ENCODE data around the gene WFDC10B.

Gene WFDC10B

DNA sequence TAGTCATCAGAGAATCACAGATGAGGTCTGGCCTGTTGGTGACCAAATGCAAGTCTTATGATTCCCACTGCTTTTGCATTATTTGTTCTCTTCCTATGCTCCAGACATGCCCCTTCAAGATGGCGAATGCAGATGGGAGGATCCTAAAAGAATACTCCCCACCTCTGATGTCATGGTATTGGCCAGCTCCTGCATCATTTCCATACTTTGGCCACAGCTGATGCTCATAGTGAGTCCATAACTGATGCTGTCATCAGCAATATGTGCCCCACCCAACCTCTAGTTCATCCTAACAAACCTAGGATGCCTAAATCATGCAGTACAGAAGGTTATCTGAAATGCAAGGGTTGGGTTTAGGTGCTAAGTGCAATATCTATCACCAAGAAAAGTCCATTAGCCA lies 68.3 kb downstream of the WFDC10B start:
- TF ChIP-seq, protein P1, sequence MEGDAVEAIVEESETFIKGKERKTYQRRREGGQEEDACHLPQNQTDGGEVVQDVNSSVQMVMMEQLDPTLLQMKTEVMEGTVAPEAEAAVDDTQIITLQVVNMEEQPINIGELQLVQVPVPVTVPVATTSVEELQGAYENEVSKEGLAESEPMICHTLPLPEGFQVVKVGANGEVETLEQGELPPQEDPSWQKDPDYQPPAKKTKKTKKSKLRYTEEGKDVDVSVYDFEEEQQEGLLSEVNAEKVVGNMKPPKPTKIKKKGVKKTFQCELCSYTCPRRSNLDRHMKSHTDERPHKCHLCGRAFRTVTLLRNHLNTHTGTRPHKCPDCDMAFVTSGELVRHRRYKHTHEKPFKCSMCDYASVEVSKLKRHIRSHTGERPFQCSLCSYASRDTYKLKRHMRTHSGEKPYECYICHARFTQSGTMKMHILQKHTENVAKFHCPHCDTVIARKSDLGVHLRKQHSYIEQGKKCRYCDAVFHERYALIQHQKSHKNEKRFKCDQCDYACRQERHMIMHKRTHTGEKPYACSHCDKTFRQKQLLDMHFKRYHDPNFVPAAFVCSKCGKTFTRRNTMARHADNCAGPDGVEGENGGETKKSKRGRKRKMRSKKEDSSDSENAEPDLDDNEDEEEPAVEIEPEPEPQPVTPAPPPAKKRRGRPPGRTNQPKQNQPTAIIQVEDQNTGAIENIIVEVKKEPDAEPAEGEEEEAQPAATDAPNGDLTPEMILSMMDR (conservative IDR thresholded peaks at IDR 0.05; ENCODE audit: low read depth, low read length): no peak
- H3K4me3 ChIP-seq (IDR thresholded peaks at IDR 0.05; ENCODE audit: insufficient read depth, low read depth, low read length): no peak overlapping the region
- H3K4me1 ChIP-seq (ENCODE audit: low read depth, poor library complexity, severe bottlenecking): no peaks in the 10 kb centered on the region
- no peak overlapping the region for H3K4me2 ChIP-seq
- H3K9ac ChIP-seq: no peak overlapping the region
- no peak overlapping the region for H3K27ac ChIP-seq
- H2AFZ ChIP-seq (ENCODE audit: low read depth): no peak overlapping the region
- H4K20me1 ChIP-seq (ENCODE audit: insufficient read depth): no peaks in the 10 kb centered on the region
- no peaks in the 10 kb centered on the region for H3K27me3 ChIP-seq (ENCODE audit: insufficient read depth, low read depth)
- H3K79me2 ChIP-seq (ENCODE audit: insufficient read depth, low read depth): no peaks in the 10 kb centered on the region
- H3K36me3 ChIP-seq (ENCODE audit: insufficient read depth): no peaks in the 10 kb centered on the region

Data from KMS-11 (cell line).